ENCODE results near the gene IL9R.
"Not testable (repeated sequence)": the region's sequence is repeated elsewhere in the genome, so short reads cannot be mapped to it uniquely, and the experiment has no call there.

Gene IL9R

DNA sequence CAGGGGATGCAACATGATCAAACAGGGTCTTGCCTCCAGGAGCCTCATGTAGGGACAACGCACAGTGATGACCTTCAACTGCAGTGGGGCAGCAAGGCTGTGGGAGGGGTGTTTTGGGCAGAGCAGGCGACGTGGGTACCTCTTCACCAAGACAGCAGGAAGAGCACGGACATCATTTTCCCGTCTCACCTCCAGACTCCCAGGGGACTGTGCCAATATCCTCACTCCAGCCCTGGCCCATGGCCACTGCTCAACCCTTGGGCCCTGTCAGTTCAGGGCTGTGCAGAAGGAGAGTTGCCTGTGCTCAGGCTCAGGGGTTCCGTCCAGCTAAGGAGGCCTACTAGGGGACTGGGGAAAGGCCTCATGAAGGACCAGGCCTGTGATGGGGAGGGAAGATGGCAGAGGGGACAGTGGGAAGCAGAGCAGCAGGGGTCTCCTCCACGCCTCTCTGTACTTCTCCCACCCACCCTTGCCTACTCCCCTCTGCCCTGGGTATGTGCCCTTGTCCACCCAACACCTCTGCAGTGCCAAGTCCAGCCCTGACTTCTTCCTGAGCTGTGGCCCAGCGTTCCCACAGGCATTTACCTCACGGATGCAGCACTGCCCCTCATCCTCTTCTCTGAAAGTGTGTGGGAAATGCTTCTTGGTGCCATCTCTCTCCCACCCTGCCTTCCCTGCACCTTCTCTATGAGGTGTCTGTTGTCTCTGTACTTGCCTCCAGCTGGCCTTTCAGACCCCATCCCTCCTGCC, 1.4 kb downstream of the IL9R start:
- DNase-seq = no peak

DNA sequence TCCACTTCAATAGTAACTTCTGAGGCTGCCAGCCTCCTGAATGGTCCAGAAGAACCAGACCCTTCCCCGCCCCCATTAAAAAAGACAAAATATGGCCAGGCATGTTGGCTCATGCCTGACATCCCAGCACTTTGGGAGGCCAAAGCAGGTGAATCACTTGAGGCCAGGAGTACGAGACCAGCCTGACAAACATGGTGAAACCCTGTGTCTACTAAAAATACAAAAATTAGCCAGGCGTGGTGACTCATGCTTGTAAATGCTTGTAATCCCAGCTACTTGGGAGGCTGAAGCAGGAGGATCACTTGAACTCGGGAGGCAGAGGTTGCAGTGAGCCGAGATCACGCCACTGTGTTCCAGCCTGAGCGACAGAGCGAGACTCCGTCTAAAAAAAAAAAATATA, 2.3 kb downstream of the IL9R start:
- not testable (repeated sequence) for DNase-seq

DNA sequence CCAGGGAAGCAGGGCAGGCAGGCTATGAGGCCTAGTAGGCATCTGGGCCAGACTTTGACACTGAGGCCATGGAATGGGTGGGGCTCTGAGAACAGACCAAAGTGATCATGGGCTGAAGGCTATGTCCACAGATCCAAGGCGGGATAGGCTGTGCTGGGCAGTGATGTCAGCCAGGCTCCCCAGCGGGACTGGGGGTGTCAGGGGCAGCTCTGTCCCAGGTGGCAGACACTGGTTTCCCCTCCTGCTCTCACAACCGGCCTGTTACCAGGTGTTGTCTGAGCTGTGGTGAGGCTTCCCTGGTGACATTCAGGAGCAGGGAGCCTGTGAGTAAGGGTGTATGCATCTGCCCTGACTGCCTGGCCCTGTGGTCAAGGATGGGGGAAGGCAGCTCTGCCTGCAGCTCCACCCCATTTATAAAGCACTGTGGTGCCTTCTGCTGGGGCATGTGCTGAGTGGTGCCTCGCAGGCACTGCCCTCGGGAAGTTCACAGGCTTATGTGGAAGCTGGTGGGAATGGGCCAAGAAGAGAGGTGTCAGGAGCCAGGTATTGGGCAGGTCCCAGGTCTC, 2.9 kb downstream of the IL9R start:
- DNase-seq = no peak

DNA sequence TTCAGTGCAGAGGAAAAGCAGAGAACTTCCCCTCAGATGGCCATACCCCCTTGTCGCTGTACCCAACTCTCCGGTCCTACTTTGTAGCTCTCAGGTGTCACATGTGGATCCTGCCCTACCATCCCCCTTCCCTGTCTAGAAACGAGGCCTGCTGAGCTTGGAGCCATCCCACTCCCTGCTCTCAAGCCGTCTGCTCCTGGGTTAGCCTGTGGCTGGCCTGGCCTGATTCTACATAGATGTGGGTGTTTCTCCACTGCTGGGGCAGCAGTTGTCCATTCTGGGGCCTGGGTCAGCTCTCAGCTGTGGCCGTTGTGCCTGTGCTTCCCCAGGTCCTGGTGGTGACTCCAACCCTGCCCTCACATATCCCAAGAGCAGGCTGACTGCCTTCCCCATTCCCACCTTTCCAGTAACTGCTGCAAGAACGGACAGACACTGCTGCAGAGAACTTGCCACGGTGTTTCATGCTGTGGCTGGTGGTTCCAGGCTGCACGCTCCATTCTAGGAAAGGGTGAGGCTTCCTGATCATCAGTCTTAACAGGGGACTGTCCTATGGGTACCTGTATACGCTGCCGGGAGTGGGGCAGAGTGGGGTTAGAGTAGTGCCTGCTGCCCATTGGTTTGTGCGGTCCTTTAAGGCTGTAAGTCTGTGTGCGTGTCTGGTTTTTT, 3.6 kb downstream of the IL9R start:
- DNase-seq = no peak

DNA sequence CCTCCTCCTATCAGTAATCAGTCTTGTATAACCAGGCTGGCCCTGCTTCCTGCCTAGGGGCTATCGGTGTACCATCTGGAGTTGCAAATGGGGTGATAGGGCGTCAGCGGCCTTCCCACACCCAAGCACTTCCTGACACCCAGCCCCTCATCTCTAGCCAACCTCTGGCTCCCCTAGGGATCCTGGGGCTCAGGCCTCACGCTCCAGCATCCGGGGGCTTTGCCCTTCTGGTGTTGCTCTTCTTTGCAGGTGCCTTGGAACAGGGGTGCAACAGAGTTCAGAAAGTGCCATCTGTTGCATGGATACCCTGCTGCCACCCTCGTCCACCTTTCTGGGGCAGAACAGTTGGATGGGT, 4.1 kb downstream of the IL9R start:
- no peak for DNase-seq

DNA sequence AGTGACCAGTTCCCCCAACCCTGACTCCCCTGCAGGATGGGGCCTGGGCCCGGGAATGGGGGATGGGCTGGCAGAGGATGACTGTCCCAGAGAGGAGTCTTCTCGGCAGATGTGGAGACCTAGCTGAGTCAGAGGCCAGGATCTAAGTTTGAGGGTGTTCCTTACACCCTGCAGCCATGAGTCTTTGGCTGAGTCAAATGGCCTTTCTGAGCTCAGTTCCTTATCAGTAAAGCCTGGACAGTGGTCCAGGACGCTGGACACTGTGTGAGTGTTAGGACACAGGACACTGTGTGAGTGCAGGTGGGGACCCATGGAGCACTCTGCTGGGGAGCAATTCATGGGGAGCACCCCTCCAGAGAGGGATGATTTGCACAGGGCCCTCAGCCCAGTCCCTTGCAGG, 5.0 kb downstream of the IL9R start:
- no peak for DNase-seq

DNA sequence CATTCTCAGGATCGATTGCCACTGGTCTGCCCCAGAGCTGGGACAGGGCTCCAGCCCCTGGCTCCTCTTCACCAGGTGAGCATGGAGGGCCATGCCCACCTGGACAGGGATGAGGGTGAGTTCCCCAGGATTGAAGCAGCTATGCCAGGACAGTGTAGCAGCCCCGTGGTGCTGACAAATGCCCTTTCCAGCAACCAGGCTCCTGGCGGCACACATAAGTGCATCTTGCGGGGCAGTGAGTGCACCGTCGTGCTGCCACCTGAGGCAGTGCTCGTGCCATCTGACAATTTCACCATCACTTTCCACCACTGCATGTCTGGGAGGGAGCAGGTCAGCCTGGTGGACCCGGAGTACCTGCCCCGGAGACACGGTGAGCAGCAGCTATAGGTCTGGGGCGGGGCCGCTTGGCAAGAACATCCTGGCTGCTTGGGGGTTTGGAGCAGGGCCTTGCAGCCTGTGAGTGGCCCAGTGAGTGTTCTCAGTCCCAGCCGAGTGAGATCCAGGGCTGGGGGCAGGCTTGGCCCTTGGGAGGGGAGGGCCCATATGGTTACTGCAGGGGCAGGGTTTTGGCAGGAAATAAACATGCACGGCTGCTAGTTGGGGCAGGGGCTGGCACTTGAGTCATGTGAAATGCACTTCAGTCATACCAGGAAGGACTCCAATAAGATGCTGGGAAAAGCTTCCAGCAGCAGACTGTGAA, 6.1 kb downstream of the IL9R start:
- no peak for DNase-seq

DNA sequence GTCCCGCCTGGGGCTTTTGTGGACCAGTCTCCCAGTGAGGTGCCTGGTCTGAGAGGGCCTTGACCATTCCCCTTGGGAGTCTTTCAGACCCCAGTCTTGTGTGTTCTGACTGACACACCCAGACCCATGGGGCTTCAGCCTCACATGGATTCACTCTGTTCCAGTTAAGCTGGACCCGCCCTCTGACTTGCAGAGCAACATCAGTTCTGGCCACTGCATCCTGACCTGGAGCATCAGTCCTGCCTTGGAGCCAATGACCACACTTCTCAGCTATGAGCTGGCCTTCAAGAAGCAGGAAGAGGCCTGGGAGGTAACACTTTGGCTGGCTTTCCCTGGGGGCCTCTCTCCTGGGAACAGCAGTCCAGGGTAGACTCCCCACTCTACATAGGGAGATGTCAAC, 6.8 kb downstream of the IL9R start:
- no peak for DNase-seq

DNA sequence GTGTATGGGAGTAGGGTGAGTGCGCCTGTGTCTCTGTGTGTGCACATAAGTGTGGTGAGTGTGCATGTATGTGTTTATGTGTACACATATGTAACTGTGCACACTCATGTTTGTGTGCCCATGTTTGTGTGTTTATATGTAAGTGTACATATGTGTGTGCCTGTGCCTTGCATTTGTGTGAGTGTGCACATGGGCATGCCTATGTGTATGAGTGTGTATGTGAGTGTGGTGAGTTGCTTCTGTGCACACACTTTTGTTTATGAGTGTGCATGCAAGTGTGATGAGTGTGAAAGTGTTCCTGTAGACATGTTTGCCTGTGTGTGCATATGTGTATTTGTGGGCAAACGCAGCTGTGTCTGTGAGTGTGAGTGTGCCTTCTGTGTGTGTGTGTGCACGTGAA, 7.2 kb downstream of the IL9R start:
- no peak for DNase-seq

DNA sequence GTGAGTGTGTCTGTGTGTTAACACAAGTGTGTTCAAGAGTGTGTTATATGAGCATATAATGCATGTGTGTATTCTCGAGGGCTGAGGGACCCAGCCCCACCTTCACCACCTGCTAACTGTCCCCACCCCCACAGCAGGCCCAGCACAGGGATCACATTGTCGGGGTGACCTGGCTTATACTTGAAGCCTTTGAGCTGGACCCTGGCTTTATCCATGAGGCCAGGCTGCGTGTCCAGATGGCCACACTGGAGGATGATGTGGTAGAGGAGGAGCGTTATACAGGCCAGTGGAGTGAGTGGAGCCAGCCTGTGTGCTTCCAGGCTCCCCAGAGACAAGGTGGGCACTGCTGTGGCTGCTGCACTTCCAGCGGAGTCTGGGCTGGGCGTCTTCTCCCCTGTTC, 7.6 kb downstream of the IL9R start:
- no peak for DNase-seq

DNA sequence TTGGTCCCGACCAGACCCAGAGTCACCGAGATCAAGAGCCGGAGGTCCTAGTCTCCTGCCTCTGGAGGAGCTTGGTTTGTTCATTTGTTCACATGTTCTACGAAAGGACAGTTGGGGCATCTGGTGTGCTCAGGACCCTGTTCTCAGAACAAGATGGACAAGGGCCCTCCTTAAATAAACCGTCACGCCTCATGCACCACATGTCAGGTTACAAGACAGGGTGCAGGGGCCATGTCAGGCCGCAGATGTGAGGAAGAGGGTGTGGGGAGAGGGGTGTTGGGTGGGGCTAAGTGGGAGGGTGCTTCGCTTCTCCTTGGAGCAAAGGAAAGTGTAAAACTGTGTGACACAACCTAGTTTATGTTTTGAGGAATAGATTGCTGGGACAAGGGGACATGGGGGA, 9.0 kb downstream of the IL9R start:
- DNase-seq = not testable (repeated sequence)

DNA sequence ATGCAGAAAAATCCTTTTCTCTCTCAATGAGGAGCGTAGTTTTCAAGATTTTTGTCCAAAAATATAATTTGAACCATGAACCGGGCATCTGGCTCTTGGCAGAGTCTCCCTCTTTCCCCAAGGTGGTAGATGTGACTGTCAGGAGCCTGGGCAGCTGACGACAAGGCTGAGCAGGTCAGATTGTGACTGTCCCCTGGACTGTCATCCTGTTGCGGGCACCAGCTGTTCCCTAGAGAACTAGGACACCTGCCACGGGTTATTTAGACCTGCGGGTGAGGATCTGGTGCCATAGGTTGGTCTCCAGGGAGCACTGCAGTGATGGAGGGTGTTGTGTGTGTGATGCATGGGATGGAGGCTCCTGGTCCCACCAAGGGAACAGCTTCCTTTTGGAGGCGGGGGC, 10.9 kb downstream of the IL9R start:
- not testable (repeated sequence) for DNase-seq

DNA sequence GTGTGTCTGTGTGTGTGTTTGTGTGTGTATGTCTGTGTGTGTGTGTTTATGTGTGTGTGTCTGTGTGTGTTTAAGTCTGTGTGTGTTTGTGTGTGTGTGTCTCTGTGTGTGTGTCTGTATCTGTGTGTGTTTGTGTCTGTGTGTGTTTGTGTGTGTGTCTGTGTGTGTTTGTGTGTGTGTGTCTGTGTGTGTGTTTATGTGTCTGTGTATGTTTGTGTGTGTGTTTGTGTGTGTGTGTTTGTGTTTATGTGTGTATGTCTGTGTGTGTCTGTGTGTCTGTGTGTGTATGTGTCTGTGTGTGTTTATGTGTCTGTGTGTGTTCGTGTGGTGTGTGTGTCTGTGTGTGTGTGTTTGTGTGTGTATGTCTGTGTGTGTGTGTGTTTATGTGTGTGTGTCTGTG, 11.4 kb downstream of the IL9R start:
- no peak for DNase-seq

DNA sequence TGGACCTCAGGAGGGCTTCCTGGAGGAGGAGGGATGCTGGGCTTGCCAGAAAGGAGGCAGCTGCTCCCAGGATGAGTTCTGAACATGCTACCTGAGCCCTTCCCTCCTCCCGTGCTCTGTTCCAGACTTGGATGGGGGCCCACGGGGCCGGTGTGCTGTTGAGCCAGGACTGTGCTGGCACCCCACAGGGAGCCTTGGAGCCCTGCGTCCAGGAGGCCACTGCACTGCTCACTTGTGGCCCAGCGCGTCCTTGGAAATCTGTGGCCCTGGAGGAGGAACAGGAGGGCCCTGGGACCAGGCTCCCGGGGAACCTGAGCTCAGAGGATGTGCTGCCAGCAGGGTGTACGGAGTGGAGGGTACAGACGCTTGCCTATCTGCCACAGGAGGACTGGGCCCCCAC, 12.2 kb downstream of the IL9R start:
- not testable (repeated sequence) for DNase-seq

DNA sequence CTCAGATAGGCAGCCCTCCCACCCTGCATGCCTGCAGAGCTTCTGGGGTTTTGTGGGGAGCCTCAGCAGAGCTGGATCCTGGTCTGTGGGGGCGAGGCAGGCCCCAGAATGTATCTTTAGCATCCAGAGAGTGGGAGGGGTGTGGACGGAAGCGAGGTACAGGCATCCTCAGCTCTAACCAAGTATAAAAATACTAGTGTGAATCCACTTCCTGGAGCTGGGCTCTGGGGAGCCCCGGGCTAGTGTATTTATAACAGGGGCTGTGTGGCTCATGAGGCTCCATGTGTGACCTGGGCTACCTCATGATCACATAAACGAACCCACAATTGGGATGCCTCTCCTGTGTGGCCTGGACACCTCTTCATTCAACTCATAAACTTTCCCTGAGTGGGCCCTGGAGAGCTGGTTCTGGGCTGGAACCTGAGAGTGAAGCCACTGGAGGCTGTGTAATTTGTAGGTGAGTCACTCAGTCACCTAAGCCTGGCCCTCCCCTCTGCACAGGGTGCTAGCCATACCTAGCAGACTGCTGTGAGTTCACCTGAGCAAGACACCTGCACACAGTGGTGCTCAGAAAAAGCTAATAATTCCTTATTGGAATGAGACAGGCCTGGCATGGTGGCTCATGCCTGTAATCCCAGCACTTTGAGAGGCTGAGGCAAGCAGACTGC, 15.9 kb downstream of the IL9R start:
- not testable (repeated sequence) for DNase-seq

DNA sequence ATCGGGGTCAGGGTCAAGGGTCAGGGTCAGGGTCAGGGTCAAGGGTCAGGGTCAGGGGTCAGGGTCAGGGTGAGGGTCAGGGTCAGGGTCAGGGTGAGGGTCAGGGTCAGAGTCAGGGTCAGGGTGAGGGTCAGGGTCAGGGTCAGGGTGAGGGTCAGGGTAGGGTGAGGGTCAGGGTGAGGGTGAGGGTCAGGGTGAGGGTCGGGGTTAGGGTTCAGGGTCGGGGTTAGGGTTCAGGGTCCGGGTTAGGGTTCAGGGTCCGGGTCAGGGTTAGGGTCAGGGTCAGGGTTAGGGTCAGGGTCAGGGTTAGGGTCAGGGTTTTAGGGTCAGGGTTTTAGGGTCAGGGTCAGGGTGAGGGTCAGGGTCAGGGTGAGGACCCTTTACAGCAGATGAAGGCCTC, 22.4 kb downstream of the IL9R start:
- DNase-seq = not testable (repeated sequence)

DNA sequence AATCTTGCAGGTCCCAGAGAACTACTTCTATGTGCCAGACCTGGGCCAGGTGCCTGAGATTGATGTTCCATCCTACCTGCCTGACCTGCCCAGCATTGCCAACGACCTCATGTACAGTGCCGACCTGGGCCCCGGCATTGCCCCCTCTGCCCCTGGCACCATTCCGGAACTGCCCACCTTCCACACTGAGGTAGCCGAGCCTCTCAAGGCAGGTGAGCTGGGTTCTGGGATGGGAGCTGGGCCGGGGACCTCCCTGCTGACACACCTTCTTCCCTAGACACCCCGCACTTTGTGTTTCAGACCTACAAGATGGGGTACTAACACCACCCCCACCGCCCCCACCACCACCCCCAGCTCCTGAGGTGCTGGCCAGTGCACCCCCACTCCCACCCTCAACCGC, 25.5 kb downstream of the IL9R start:
- not testable (repeated sequence) for DNase-seq

DNA sequence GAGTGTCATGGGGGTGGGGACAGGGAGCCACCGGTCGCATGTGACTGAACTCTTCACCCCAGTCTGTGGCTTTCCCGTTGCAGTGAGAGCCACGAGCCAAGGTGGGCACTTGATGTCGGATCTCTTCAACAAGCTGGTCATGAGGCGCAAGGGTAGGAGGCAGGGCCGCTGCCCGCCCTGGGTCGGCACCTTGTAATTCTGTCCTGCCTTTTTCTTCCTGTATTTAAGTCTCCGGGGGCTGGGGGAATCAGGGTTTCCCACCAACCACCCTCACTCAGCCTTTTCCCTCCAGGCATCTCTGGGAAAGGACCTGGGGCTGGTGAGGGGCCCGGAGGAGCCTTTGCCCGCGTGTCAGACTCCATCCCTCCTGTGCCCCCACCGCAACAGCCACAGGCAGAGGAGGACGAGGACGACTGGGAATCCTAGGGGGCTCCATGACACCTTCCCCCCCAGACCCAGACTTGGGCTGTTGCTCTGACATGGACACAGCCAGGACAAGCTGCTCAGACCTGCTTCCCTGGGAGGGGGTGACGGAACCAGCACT, 27.5 kb downstream of the IL9R start:
- DNase-seq = not testable (repeated sequence)

DNA sequence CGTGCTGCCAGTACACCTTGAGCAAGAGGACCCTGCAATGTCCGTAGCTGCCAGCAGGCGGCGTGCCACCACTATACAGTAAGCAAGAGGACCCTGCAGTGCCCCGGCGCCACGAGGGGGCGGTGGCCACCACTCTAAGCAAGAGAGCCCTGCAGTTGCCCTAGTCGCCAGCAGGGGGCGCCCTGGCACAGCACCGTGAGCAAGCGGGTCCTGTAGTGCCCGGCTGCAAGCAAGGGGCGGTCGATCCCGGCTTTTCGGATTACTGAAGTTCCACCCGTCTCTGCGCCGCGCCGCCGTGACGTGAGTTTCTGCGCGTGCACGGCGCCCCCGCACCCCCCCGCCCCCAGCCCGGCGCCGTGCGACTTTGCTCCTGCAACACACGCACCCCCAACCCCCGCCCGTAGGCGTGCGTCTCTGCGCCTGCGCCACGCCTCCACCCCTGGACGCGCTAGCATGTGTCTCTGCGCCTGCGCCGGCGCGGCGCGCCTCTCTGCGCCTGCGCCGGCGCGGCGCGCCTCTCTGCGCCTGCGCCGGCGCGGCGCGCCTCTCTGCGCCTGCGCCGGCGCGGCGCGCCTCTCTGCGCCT, 31.2 kb downstream of the IL9R start:
- DNase-seq = not testable (repeated sequence)

DNA sequence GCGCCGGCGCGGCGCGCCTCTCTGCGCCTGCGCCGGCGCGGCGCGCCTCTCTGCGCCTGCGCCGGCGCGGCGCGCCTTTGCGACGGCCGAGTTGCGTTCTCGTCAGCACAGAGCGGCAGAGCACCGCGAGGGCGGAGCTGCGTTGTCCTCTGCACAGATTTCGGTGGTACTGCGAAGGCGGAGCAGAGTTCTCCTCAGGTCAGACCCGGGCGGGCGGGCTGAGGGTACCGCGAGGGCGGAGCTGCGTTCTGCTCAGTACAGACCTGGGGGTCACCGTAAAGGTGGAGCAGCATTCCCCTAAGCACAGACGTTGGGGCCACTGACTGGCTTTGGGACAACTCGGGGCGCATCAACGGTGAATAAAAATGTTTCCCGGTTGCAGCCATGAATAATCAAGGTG, 31.8 kb downstream of the IL9R start:
- DNase-seq = not testable (repeated sequence)

DNA sequence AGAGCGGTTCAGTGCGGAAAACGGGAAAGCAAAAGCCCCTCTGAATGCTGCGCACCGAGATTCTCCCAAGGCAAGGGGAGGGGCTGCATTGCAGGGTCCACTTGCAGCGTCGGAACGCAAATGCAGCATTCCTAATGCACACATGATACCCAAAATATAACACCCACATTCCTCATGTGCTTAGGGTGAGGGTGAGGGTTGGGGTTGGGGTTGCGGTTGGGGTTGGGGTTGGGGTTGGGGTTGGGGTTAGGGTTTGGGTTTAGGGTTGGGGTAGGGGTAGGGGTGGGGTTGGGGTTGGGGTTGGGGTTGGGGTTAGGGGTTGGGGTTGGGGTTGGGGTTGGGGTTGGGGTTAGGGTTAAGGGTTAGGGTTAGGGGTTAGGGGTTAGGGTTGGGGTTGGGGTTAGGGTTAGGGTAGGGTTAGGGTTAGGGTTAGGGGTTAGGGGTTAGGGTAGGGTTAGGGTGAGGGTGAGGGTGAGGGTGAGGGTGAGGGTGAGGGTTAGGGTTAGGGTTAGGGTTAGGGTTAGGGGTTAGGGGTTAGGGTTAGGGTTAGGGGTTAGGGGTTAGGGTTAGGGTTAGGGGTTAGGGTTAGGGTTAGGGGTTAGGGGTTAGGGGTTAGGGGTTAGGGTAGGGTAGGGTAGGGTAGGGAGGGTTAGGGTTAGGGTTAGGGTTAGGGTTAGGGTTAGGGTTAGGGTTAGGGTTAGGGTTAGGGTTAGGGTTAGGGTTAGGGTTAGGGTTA, 32.4 kb downstream of the IL9R start:
- not testable (repeated sequence) for DNase-seq

DNA sequence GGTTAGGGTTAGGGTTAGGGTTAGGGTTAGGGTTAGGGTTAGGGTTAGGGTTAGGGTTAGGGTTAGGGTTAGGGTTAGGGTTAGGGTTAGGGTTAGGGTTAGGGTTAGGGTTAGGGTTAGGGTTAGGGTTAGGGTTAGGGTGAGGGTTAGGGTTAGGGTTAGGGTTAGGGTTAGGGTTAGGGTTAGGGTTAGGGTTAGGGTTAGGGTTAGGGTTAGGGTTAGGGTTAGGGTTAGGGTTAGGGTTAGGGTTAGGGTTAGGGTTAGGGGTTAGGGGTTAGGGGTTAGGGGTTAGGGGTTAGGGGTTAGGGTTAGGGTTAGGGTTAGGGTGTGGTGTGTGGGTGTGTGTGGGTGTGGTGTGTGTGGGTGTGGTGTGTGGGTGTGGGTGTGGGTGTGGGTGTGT, 33.0 kb downstream of the IL9R start:
- not testable (repeated sequence) for DNase-seq

Data from bone marrow (tissue), 2 donors.